ENCODE data around the gene DNAH6.

DNA sequence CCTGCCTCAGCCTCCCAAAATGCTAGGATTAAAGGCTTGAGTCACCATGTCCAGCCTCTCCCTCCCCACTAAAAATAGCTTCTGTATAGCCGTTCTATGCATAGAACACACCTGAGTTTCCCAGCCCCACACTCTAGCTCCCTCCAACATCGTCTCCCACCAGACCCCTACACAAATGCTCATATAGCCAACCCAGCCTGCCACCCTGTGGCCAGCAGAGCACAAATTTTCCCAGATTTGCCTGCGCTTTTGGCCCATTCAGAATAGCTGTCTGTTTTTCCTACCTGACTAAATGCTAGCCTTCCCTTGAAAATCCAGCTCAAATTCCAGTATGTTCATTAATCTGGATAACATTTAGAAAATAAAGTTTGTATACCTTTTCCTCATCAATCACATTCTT, 341.8 kb downstream of the DNAH6 start:
- TF ChIP-seq TAF1 (IDR thresholded peaks at IDR 0.05; ENCODE audit: low read depth, low read length): no peak
- no peak for TF ChIP-seq EGR1 (IDR thresholded peaks at IDR 0.05; ENCODE audit: borderline replicate concordance, low read depth, low read length)
- TF ChIP-seq EZH2 (IDR thresholded peaks at IDR 0.05; ENCODE audit: low read depth, low read length, severe bottlenecking): no peak
- no peak for TF ChIP-seq YY1 (IDR thresholded peaks at IDR 0.05; ENCODE audit: low read depth, low read length)
